T47D (cell line): Measurements from ENCODE around the gene SESTD1.

ENCODE experiments used
- DNase-seq, 2 experiments: peaks; one replicate each; pipeline versions ENCODE4 v3.0.0 to v3.0.0-alpha.2; 2011 to 2012; ENCODE audit warnings: low read depth in 1 of 2, low spot score in 1 of 2
- JUND ChIP-seq: IDR thresholded peaks from 2 replicates; pipeline ENCODE4 v1.6.1; 2012; ENCODE audit warnings: low read depth
- in situ Hi-C: cut with HindIII; loops from 2 replicates; pipeline ENCODE4 v1.10.0; 2016; ENCODE audit warnings: low sequenced_read_pairs, low pct_unique_long_range_greater_than_20kb

The SESTD1 gene

DNA sequence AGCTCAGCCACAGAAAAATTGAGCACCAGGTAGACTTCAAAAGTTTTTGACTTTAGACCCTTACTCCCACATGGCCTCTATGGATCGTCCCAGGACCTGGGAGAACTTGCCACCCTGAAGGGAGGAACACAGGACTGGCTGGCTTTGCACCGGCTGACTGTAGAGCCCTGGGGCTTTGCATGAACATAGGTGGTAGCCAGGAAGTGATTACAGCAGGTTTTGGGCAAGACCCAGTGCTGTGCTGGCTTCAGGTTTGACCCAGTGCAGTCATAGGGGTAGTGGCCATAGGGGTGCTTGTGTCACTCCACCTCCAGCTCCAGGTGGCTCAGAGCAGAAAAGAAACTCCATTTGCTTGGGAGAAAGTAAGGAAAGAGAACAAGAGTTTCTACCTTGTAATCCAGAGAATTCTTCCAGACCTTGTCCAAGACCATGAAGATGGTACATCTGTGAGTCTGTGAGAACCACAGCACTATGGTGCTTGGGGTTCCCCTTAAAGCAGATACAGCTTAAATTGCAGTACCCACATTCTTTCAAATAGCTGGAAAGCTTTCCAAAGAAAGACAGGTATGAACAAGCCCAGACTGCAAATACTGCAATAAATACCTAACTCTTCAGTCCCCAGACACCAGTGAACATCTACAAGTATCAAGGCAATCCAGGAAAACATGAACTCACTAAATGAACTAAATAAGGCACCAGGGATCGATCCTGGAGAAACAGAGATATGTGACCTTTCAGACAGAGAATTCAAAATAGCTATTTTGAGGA, 13.0 kb upstream of the SESTD1 start:
- DNase-seq = no peak
- in situ Hi-C loops = no loop called here
- TF ChIP-seq JUND = no peak

DNA sequence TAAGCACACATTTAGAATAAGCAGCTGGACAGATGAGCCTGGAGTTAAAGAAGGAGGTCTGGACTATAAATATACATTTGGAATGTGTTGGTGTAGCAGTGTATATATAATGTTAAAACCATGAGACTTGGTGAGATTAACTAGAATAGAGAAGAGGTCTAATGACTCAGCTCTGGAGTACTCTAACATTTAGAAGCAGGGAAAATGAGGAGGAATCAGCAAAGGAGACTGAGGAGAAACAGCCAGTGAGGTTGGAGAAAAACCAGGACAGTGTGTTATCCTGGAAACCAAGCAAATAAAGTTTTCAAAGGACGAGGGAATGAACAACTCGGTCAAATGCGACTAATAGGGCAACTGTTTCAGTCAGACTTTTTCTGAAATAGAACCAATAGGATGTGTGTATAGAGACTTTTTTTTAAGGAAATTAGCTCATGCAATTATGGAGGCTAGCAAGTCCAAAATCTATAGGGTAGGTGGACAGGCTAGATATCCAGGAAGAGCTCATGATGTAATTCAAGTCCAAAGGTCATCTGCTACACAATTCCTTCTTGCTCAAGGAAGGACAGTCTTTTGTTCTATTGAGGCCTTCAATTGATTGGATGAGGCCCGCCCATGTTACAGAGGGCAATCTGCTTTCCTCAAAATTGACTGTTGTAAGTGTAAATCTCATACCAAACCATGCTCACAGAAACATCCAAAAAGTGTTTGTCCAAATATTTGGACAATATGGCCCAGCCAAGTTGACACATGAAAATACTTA, 10.8 kb upstream of the SESTD1 start:
- in situ Hi-C loops = no loop called here
- no peak for DNase-seq
- no peak for TF ChIP-seq JUND

- no peak for DNase-seq
- TF ChIP-seq JUND = no peak
- in situ Hi-C loops = no loop called here
Measured at GRCh38 chr2:179274749-179275148, 10.1 kb upstream of the SESTD1 start.

DNA sequence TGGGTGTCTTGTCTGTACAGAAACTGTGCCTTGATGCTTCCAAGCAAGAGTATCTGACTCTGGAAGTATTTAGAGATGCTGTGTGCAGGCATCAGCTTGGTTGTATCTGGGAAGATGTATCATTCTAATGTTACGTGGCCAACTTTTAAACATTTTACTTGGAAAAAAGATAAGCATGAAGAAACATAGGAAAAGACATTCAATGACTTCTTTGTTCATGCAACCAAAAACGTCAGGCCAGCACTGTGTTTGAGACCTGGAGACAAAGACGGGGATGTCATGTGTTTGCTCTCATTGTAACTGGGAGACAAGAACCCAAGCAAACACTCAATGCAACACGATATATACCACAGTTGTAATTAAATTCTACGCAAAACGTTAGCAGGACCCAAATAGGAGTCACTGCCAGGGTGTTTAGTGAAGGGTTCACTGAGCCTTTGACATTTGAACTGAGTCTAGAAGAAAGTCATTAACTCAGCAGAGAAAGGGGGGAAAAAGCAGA, 8.9 kb upstream of the SESTD1 start:
- in situ Hi-C loops = no loop called here
- no peak for DNase-seq
- no peak for TF ChIP-seq JUND

- TF ChIP-seq JUND = no peak
- DNase-seq = no peak
- in situ Hi-C loops = no loop called here
Measured at GRCh38 chr2:179272406-179273192, 8.0 kb upstream of the SESTD1 start.

GRCh38 chr2:179270689-179271088, 6.1 kb upstream of the SESTD1 start:
- in situ Hi-C loops = no loop called here
- TF ChIP-seq JUND = no peak
- no peak for DNase-seq

DNA sequence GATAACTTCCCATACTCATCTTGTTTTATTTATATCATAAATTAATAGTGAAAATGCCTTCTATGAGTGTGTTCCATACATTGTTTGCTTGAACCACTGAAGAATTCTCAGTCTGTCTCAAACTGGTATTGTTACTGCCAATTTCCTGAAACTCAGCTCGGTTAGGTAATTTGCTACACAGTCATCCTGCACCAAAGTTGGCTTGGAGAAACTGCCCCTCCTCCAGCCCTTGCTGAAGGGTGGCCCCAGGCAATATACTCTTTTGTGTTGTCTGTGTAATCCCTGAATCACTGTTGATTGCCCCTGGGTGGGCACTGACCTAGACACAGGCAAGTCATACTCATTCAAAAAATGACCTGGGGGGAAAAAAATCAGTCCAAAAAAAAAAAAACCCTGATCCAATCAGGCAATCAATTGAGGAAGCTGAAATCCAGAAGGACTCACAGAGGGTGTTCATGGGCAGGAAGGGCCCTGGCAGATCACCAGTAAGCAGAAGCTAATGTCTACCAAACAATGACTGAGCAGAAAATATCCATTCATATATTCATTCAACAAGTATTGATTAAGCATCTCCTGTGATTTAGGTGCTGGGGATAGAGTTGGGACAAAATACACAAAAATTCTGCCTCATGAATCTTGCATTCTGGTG, 3.8 kb upstream of the SESTD1 start:
- TF ChIP-seq JUND = no peak
- in situ Hi-C loops = no loop called here
- DNase-seq = peak in 1 of 2 experiments; percentile 30

- no peak for TF ChIP-seq JUND
- DNase-seq = no peak
- in situ Hi-C loops = no loop called here
Measured at GRCh38 chr2:179266271-179266670, 1.6 kb upstream of the SESTD1 start.

- no peak for TF ChIP-seq JUND
- DNase-seq = no peak
- in situ Hi-C loops = no loop called here
Measured at GRCh38 chr2:179265082-179265510, 464 bp upstream of the SESTD1 start.

DNA sequence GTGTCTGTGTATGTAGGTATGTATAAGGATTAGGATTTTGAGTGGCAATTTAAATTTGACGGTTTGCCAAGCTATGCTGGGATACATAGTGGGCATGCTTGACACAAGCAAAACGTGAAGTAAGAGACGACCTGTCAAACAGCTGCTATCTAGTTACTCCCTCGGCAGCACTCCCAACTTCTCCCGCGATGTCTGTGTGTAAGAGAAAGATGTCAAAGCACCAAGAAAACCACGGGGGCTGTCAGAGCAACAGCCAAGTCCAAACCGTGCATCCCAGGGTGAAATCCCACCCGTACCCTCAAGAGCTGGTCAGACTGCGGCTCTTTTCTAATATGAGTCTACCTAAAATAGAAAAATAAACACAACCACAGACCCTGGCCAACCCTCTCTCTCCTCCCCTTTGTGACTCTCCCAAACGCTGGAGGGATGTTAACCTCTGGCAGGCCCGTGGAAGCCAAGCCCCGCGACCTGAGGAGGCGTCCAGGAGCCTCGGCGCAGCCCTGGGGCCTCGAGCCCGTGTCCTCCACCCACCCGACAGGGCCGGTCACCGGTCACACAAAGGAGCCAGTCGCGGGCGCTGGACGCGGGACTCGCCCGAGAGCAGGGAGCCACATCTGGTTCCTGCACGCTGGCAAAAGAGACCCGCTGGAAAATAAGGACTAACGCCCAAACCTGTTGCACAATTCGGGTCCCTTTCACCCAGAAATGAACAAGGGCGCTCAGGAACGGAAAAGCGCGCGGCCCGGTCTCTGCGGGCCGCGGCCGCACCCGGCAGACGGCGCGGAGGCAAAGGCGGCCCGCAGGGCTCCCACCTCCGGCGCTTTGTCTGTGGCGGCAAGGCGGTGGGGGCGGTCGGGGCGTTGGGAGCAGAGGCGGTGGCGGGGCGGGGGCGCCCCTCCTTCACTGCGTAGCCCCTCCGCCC, 925 bp downstream of the SESTD1 start:
- TF ChIP-seq JUND = no peak
- in situ Hi-C loops = no loop called here
- DNase-seq = peak; percentile 4 to 16

DNA sequence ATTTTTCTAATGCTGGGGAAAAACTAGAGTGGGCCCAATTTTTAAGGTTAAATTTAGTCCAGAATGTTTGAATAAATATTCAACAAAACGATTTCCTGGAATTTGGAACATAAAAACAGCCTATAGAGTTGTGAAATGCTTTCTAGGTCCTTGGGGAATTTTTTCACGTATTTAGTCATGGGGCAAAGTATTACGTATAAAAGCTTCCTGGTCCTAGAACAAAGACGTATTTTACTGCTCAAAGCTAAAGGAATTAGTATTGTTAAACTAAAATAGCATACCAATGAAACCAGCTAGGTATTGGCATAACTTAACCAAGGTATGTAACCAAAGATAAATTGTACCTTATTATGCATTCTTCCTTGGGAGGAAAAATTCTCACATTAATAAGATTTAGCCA, 1.6 kb downstream of the SESTD1 start:
- in situ Hi-C loops = no loop called here
- no peak for DNase-seq
- TF ChIP-seq JUND = no peak
